SJCRH30 (cell line): ENCODE results near the gene ROR1. TPM values are rescaled to one million over a fixed set of nuclear protein-coding genes. Genes with fewer than 3 reads are reported as not detected.

ENCODE experiments used
- DNase-seq, 2 experiments: peaks; one replicate each; pipeline ENCODE4 v3.0.0-alpha.2; 2015 to 2020
- H3K27ac ChIP-seq: fragments of 250-450 bp; sonication (Bioruptor Pico); 2 replicates; pipeline ENCODE4 v1.5.1; 2020; ENCODE audit warnings: mild to moderate bottlenecking, moderate library complexity
- H3K27me3 ChIP-seq: fragments of 250-450 bp; sonication (Bioruptor Pico); 2 replicates; pipeline ENCODE4 v1.5.1; 2020; ENCODE audit warnings: mild to moderate bottlenecking, moderate library complexity
- H3K36me3 ChIP-seq: fragments of 250-450 bp; sonication (Bioruptor Pico); 2 replicates; pipeline ENCODE4 v1.5.1; 2020; ENCODE audit warnings: mild to moderate bottlenecking, moderate library complexity
- H3K4me1 ChIP-seq: fragments of 250-450 bp; sonication (Bioruptor Pico); 2 replicates; pipeline ENCODE4 v1.5.1; 2020; ENCODE audit warnings: mild to moderate bottlenecking, moderate library complexity
- H3K4me3 ChIP-seq: fragments of 250-450 bp; sonication (Bioruptor Pico); 2 replicates; pipeline ENCODE4 v1.5.1; 2020; ENCODE audit warnings: mild to moderate bottlenecking, moderate library complexity
- H3K9me3 ChIP-seq: fragments of 250-450 bp; sonication (Bioruptor Pico); replicated peaks from 2 replicates; pipeline ENCODE4 v1.5.1; 2020; ENCODE audit warnings: mild to moderate bottlenecking, moderate library complexity
- total RNA-seq: library from RNA; depleted of rRNA; stranded (reverse); fragments of >200 nt; shearing (Covaris generic); gene quantifications from 2 replicates; pipeline ENCODE4 v1.2.3, GENCODE V29; 2014

Gene ROR1
- total RNA-seq, 1 experiment from 2014 or later = 5.5 TPM

GRCh38 chr1:63877021-63877767 lies 103.4 kb downstream of the ROR1 start:
- no peak for DNase-seq

GRCh38 chr1:63877816-63878215 lies 104.0 kb downstream of the ROR1 start:
- DNase-seq = no peak
- Histone ChIP-seq H3K4me3 (no peak overlapping the region), H3K27me3 (no peaks in the 10 kb centered on the region), H3K9me3 (no peaks in the 10 kb centered on the region), H3K4me1 (no peaks in the 10 kb centered on the region), H3K27ac (no peak overlapping the region), H3K36me3 (no peaks in the 10 kb centered on the region)

More at GRCh38 chr1:63877021-63877767, 103.4 kb downstream of the ROR1 start:
- no peaks in the 10 kb centered on the region for H3K27me3 ChIP-seq
- no peaks in the 10 kb centered on the region for H3K9me3 ChIP-seq
- no peak overlapping the region for H3K4me3 ChIP-seq
- H3K4me1 ChIP-seq = no peaks in the 10 kb centered on the region
- no peaks in the 10 kb centered on the region for H3K36me3 ChIP-seq
- no peak overlapping the region for H3K27ac ChIP-seq

- Histone ChIP-seq H3K27ac (no peak overlapping the region), H3K9me3 (no peaks in the 10 kb centered on the region), H3K4me1 (no peaks in the 10 kb centered on the region), H3K4me3 (no peak overlapping the region), H3K36me3 (no peaks in the 10 kb centered on the region), H3K27me3 (no peaks in the 10 kb centered on the region)
- DNase-seq = no peak
Observed at GRCh38 chr1:63878932-63879331, 105.1 kb downstream of the ROR1 start.

- no peak overlapping the region for H3K27ac ChIP-seq
- no peaks in the 10 kb centered on the region for H3K9me3 ChIP-seq
- H3K36me3 ChIP-seq = no peaks in the 10 kb centered on the region
- H3K27me3 ChIP-seq = no peaks in the 10 kb centered on the region
- no peaks in the 10 kb centered on the region for H3K4me1 ChIP-seq
- no peak for DNase-seq
- no peak overlapping the region for H3K4me3 ChIP-seq
Observed at GRCh38 chr1:63880958-63881576, 107.2 kb downstream of the ROR1 start.

GRCh38 chr1:63882048-63882704 lies 108.4 kb downstream of the ROR1 start:
- DNase-seq = no peak
- Histone ChIP-seq H3K36me3 (no peaks in the 10 kb centered on the region), H3K4me3 (no peak overlapping the region), H3K4me1 (no peaks in the 10 kb centered on the region), H3K27ac (no peak overlapping the region), H3K9me3 (no peaks in the 10 kb centered on the region), H3K27me3 (no peaks in the 10 kb centered on the region)

GRCh38 chr1:63883494-63884235 lies 109.8 kb downstream of the ROR1 start:
- Histone ChIP-seq H3K27me3 (no peaks in the 10 kb centered on the region), H3K27ac (no peak overlapping the region), H3K4me1 (no peaks in the 10 kb centered on the region), H3K4me3 (no peak overlapping the region), H3K36me3 (no peaks in the 10 kb centered on the region), H3K9me3 (no peaks in the 10 kb centered on the region)
- no peak for DNase-seq

- Histone ChIP-seq H3K4me3 (no peak overlapping the region), H3K4me1 (no peaks in the 10 kb centered on the region), H3K27ac (no peak overlapping the region), H3K36me3 (no peaks in the 10 kb centered on the region), H3K9me3 (no peaks in the 10 kb centered on the region), H3K27me3 (no peaks in the 10 kb centered on the region)
- DNase-seq = no peak
Observed at GRCh38 chr1:63884486-63884885, 110.7 kb downstream of the ROR1 start.

- Histone ChIP-seq H3K36me3 (no peaks in the 10 kb centered on the region), H3K27me3 (no peaks in the 10 kb centered on the region), H3K4me3 (no peak overlapping the region), H3K9me3 (no peaks in the 10 kb centered on the region), H3K27ac (no peak overlapping the region), H3K4me1 (no peaks in the 10 kb centered on the region)
- DNase-seq = no peak
Observed at GRCh38 chr1:63885899-63886298, 112.1 kb downstream of the ROR1 start.

GRCh38 chr1:63886340-63886739 lies 112.5 kb downstream of the ROR1 start:
- no peak overlapping the region for H3K4me3 ChIP-seq
- H3K36me3 ChIP-seq = no peaks in the 10 kb centered on the region
- no peaks in the 10 kb centered on the region for H3K9me3 ChIP-seq
- no peaks in the 10 kb centered on the region for H3K27me3 ChIP-seq
- DNase-seq = no peak
- H3K27ac ChIP-seq = no peak overlapping the region
- H3K4me1 ChIP-seq = no peaks in the 10 kb centered on the region

- Histone ChIP-seq H3K27me3 (no peaks in the 10 kb centered on the region), H3K36me3 (no peaks in the 10 kb centered on the region), H3K4me1 (peaks cover 8% of the 10 kb centered on the region; the same call in 1 of the 2 replicates), H3K27ac (no peak overlapping the region), H3K4me3 (no peak overlapping the region), H3K9me3 (no peaks in the 10 kb centered on the region)
- DNase-seq = no peak
Observed at GRCh38 chr1:63887809-63888208, 114.0 kb downstream of the ROR1 start.

- H3K36me3 ChIP-seq = no peaks in the 10 kb centered on the region
- DNase-seq = no peak
- H3K9me3 ChIP-seq = no peaks in the 10 kb centered on the region
- no peak overlapping the region for H3K27ac ChIP-seq
- no peak overlapping the region for H3K4me3 ChIP-seq
- no peaks in the 10 kb centered on the region for H3K27me3 ChIP-seq
- peaks cover 16% of the 10 kb centered on the region for H3K4me1 ChIP-seq
Observed at GRCh38 chr1:63888984-63889383, 115.2 kb downstream of the ROR1 start.

GRCh38 chr1:63890468-63890867 lies 116.7 kb downstream of the ROR1 start:
- Histone ChIP-seq H3K27me3 (no peaks in the 10 kb centered on the region), H3K27ac (no peak overlapping the region), H3K4me1 (peaks cover 16% of the 10 kb centered on the region), H3K36me3 (no peaks in the 10 kb centered on the region), H3K9me3 (no peaks in the 10 kb centered on the region), H3K4me3 (no peak overlapping the region)
- DNase-seq = no peak

- no peak overlapping the region for H3K27ac ChIP-seq
- H3K9me3 ChIP-seq = no peaks in the 10 kb centered on the region
- H3K27me3 ChIP-seq = no peaks in the 10 kb centered on the region
- H3K4me3 ChIP-seq = no peak overlapping the region
- no peaks in the 10 kb centered on the region for H3K36me3 ChIP-seq
- no peak for DNase-seq
- H3K4me1 ChIP-seq = peaks cover 16% of the 10 kb centered on the region
Observed at GRCh38 chr1:63891060-63891690, 117.4 kb downstream of the ROR1 start.

GRCh38 chr1:63892632-63893395 lies 119.0 kb downstream of the ROR1 start:
- Histone ChIP-seq H3K27me3 (no peaks in the 10 kb centered on the region), H3K27ac (peak overlapping the region; percentile 53), H3K4me3 (peak overlapping the region; percentile 32), H3K9me3 (no peaks in the 10 kb centered on the region), H3K4me1 (peaks cover 16% of the 10 kb centered on the region), H3K36me3 (no peaks in the 10 kb centered on the region)
- DNase-seq = peak; percentile 80 to 89
